MM.1S (cell line): ENCODE data around the gene STX10.

Experiments
- EZH2 ChIP-seq: fragments of 300-600 bp; sonication (generic); optimal IDR thresholded peaks from 2 replicates; pipeline ENCODE3; 2017; ENCODE audit warnings: low read depth, mild to moderate bottlenecking, antibody characterized with exemption, low read length, mixed read lengths
- EZH2phosphoT487 ChIP-seq: fragments of 300-600 bp; sonication (generic); IDR thresholded peaks from 2 replicates; pipeline ENCODE4 v1.6.1; 2018; ENCODE audit warnings: antibody characterized with exemption, low read length
- TF ChIP-seq, protein P1 (sequence below): fragments of 300-600 bp; sonication (generic); IDR thresholded peaks from 2 replicates; pipeline ENCODE4 v1.5.1; 2016; ENCODE audit warnings: antibody characterized with exemption, low read length, mixed read lengths

DNA sequence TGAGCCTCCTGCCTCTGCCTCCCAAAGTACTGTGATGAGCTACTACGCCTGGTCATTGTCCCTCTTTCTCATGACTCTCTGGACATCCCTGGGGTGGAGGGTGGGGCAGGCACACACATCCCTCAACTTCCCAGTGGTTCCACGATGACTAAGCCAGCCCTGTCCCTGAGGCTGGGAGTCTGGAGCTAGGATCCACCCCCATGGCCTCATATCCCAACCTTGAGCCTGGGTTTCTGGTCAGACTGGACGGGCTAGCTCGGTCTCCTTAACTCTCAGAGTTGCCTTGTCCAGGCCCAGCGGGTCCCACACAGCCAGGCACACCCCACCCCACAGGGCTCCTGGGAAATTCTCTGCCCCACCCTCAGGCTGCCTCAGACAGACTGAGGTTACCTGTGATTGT, 19.6 kb upstream of the STX10 start:
- TF ChIP-seq, protein P1, sequence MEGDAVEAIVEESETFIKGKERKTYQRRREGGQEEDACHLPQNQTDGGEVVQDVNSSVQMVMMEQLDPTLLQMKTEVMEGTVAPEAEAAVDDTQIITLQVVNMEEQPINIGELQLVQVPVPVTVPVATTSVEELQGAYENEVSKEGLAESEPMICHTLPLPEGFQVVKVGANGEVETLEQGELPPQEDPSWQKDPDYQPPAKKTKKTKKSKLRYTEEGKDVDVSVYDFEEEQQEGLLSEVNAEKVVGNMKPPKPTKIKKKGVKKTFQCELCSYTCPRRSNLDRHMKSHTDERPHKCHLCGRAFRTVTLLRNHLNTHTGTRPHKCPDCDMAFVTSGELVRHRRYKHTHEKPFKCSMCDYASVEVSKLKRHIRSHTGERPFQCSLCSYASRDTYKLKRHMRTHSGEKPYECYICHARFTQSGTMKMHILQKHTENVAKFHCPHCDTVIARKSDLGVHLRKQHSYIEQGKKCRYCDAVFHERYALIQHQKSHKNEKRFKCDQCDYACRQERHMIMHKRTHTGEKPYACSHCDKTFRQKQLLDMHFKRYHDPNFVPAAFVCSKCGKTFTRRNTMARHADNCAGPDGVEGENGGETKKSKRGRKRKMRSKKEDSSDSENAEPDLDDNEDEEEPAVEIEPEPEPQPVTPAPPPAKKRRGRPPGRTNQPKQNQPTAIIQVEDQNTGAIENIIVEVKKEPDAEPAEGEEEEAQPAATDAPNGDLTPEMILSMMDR, result no peak
- no peak for TF ChIP-seq EZH2phosphoT487
- TF ChIP-seq EZH2, result no peak
